ENCODE data around the gene PBX1.

DNA sequence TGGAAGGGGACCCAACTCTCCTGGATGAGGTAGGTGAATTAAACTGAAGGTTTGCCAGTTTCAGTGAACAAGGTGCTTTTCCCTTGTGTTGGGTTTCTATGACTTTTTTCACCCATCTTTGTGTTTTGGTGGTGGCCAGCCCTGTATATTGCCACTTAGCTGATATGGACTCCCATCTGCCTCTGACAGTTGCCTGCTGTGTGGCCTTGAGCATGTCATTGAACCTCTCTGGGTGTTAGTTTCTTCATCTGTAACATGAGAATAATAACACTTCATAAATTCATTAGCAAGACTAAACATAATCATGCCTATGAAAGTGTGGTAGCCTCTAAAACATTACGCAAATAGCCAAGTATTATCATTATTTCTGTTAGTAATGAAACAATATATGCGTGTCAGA, 141.7 kb downstream of the PBX1 start:
- no peak for TF ChIP-seq ZNF274 (IDR thresholded peaks at IDR 0.05; ENCODE audit: low read length)
- no peak for TF ChIP-seq ZNF274 (tag by site-specific recombination; IDR thresholded peaks at IDR 0.05; ENCODE audit: borderline replicate concordance)
- no peak for TF ChIP-seq BCL11A (tag by site-specific recombination; IDR thresholded peaks at IDR 0.05; ENCODE audit: low read depth)
